ENCODE data around the gene NUAK2.
"Not testable (repeated sequence)": the region's sequence is repeated elsewhere in the genome, so short reads cannot be mapped to it uniquely, and the experiment has no call there.

Gene NUAK2

GRCh38 chr1:205287767-205288559 is 33.6 kb downstream of the NUAK2 start:
- in situ Hi-C loops (cut with MboI; ENCODE audit: low sequenced_read_pairs), result no loop called here
- Histone ChIP-seq H3K4me1 (peaks cover 31% of the 10 kb centered on the region), H3K36me3 (replicated peaks) (no peaks in the 10 kb centered on the region), H3K27me3 (ENCODE audit: low read depth) (no peaks in the 10 kb centered on the region), H3K4me3 (no peak overlapping the region), H3K9me3 (no peaks in the 10 kb centered on the region)
- no peak for DNase-seq (ENCODE audit: low spot score in 2 of 2)

- H3K36me3 ChIP-seq (replicated peaks), result no peaks in the 10 kb centered on the region
- H3K4me1 ChIP-seq, result peaks cover 31% of the 10 kb centered on the region
- in situ Hi-C loops (cut with MboI; ENCODE audit: low sequenced_read_pairs), result no loop called here
- H3K9me3 ChIP-seq, result no peaks in the 10 kb centered on the region
- H3K4me3 ChIP-seq, result no peak overlapping the region
- DNase-seq (ENCODE audit: low spot score in 2 of 2), result no peak
- H3K27me3 ChIP-seq (ENCODE audit: low read depth), result no peaks in the 10 kb centered on the region
Measured at GRCh38 chr1:205287076-205287475, 34.5 kb downstream of the NUAK2 start.

- H3K4me1 ChIP-seq, result peaks cover 31% of the 10 kb centered on the region
- DNase-seq (ENCODE audit: low spot score in 2 of 2), result no peak
- H3K27me3 ChIP-seq (ENCODE audit: low read depth), result no peaks in the 10 kb centered on the region
- H3K36me3 ChIP-seq (replicated peaks), result no peaks in the 10 kb centered on the region
- H3K9me3 ChIP-seq, result no peaks in the 10 kb centered on the region
- in situ Hi-C loops (cut with MboI; ENCODE audit: low sequenced_read_pairs), result no loop called here
- H3K4me3 ChIP-seq, result no peak overlapping the region
Measured at GRCh38 chr1:205286335-205286950, 35.1 kb downstream of the NUAK2 start.

- H3K4me1 ChIP-seq, result peaks cover 31% of the 10 kb centered on the region
- in situ Hi-C loops (cut with MboI; ENCODE audit: low sequenced_read_pairs), result no loop called here
- no peak for DNase-seq (ENCODE audit: low spot score in 2 of 2)
- no peak overlapping the region for H3K4me3 ChIP-seq
- H3K9me3 ChIP-seq, result no peaks in the 10 kb centered on the region
- no peaks in the 10 kb centered on the region for H3K27me3 ChIP-seq (ENCODE audit: low read depth)
- no peaks in the 10 kb centered on the region for H3K36me3 ChIP-seq (replicated peaks)
Measured at GRCh38 chr1:205285381-205286101, 36.0 kb downstream of the NUAK2 start.

GRCh38 chr1:205284420-205285144 is 37.0 kb downstream of the NUAK2 start:
- no peaks in the 10 kb centered on the region for H3K27me3 ChIP-seq (ENCODE audit: low read depth)
- peak; percentile 67 to 92 for DNase-seq (ENCODE audit: low spot score in 2 of 2)
- peaks cover 31% of the 10 kb centered on the region for H3K4me1 ChIP-seq
- H3K36me3 ChIP-seq (replicated peaks), result no peaks in the 10 kb centered on the region
- H3K4me3 ChIP-seq, result no peak overlapping the region
- H3K9me3 ChIP-seq, result no peaks in the 10 kb centered on the region
- in situ Hi-C loops (cut with MboI; ENCODE audit: low sequenced_read_pairs), result no loop called here

- in situ Hi-C loops (cut with MboI; ENCODE audit: low sequenced_read_pairs), result no loop called here
- Histone ChIP-seq H3K9me3 (no peaks in the 10 kb centered on the region), H3K27me3 (ENCODE audit: low read depth) (no peaks in the 10 kb centered on the region), H3K4me1 (peaks cover 31% of the 10 kb centered on the region), H3K4me3 (no peak overlapping the region), H3K36me3 (replicated peaks) (no peaks in the 10 kb centered on the region)
- no peak for DNase-seq (ENCODE audit: low spot score in 2 of 2)
Measured at GRCh38 chr1:205283270-205284147, 38.0 kb downstream of the NUAK2 start.

- H3K4me1 ChIP-seq, result peaks cover 21% of the 10 kb centered on the region
- H3K9me3 ChIP-seq; H3K4me3 ChIP-seq; in situ Hi-C loops (cut with MboI; ENCODE audit: low sequenced_read_pairs); DNase-seq (ENCODE audit: low spot score in 2 of 2); H3K27me3 ChIP-seq (ENCODE audit: low read depth); H3K36me3 ChIP-seq (replicated peaks): not testable (repeated sequence)
Measured at GRCh38 chr1:205280666-205281395, 40.7 kb downstream of the NUAK2 start.

GRCh38 chr1:205279986-205280385 is 41.6 kb downstream of the NUAK2 start:
- DNase-seq (ENCODE audit: low spot score in 2 of 2), result no peak
- no peaks in the 10 kb centered on the region for H3K36me3 ChIP-seq (replicated peaks)
- H3K27me3 ChIP-seq (ENCODE audit: low read depth), result no peaks in the 10 kb centered on the region
- H3K9me3 ChIP-seq, result no peaks in the 10 kb centered on the region
- in situ Hi-C loops (cut with MboI; ENCODE audit: low sequenced_read_pairs), result loop anchor here (5.0 to 10.0 kb wide), 3 partner anchors 47 to 245 kb away; no protein-coding TSS in a partner anchor
- peaks cover 17% of the 10 kb centered on the region for H3K4me1 ChIP-seq
- no peak overlapping the region for H3K4me3 ChIP-seq

- Histone ChIP-seq H3K27me3 (ENCODE audit: low read depth) (no peaks in the 10 kb centered on the region), H3K4me1 (peaks cover 6% of the 10 kb centered on the region; the same call in 1 of the 2 replicates), H3K4me3 (no peak overlapping the region), H3K36me3 (replicated peaks) (no peaks in the 10 kb centered on the region; the same call in none of the 2 replicates), H3K9me3 (no peaks in the 10 kb centered on the region)
- no peak for DNase-seq (ENCODE audit: low spot score in 2 of 2)
- in situ Hi-C loops (cut with MboI; ENCODE audit: low sequenced_read_pairs), result loop anchor here (5.0 to 10.0 kb wide), 3 partner anchors 51 to 248 kb away; no protein-coding TSS in a partner anchor
Measured at GRCh38 chr1:205276689-205277065, 44.9 kb downstream of the NUAK2 start.

- in situ Hi-C loops (cut with MboI; ENCODE audit: low sequenced_read_pairs), result loop anchor here (5.0 to 10.0 kb wide), 3 partner anchors 51 to 249 kb away; no protein-coding TSS in a partner anchor
- DNase-seq (ENCODE audit: low spot score in 2 of 2), result no peak
- peaks cover 6% of the 10 kb centered on the region; the same call in 1 of the 2 replicates for H3K4me1 ChIP-seq
Measured at GRCh38 chr1:205275916-205276688, 45.4 kb downstream of the NUAK2 start.

GRCh38 chr1:205275133-205275532 is 46.4 kb downstream of the NUAK2 start:
- no peaks in the 10 kb centered on the region; the same call in none of the 2 replicates for H3K36me3 ChIP-seq (replicated peaks)
- peaks cover 6% of the 10 kb centered on the region; the same call in 1 of the 2 replicates for H3K4me1 ChIP-seq
- DNase-seq (ENCODE audit: low spot score in 2 of 2), result no peak
- H3K4me3 ChIP-seq, result no peak overlapping the region
- H3K27me3 ChIP-seq (ENCODE audit: low read depth), result no peaks in the 10 kb centered on the region
- H3K9me3 ChIP-seq, result no peaks in the 10 kb centered on the region
- in situ Hi-C loops (cut with MboI; ENCODE audit: low sequenced_read_pairs), result loop anchor here (5.0 to 10.0 kb wide), 3 partner anchors 52 to 250 kb away; no protein-coding TSS in a partner anchor

More at GRCh38 chr1:205275916-205276688, 45.4 kb downstream of the NUAK2 start:
- Histone ChIP-seq H3K4me3 (no peak overlapping the region), H3K9me3 (no peaks in the 10 kb centered on the region), H3K27me3 (ENCODE audit: low read depth) (no peaks in the 10 kb centered on the region), H3K36me3 (replicated peaks) (no peaks in the 10 kb centered on the region; the same call in none of the 2 replicates)

All from HAP-1 (cell line).